NB4 (cell line): ENCODE results near the gene GATAD2B.
A peak's percentile ranks its signal among the peaks of the same experiment; 100 is the strongest.

Source experiments
- DNase-seq: peaks from one replicate; pipeline ENCODE4 v3.0.0; 2010; ENCODE audit warnings: low read depth
- H3K4me3 ChIP-seq: one replicate; pipeline ENCODE4 v1.5.1; 2011; ENCODE audit warnings: mild to moderate bottlenecking, low read depth, low read length, moderate library complexity
- MYC ChIP-seq: IDR thresholded peaks from 2 replicates; pipeline ENCODE4 v1.6.1; 2011; ENCODE audit warnings: low read depth, low read length
- POLR2A ChIP-seq: IDR thresholded peaks from 2 replicates; pipeline ENCODE4 v1.6.1; 2011; ENCODE audit warnings: mild to moderate bottlenecking; ENCODE audit not compliant: insufficient read length; ENCODE audit errors: extremely low read depth
- TF ChIP-seq, protein P1 (sequence below): IDR thresholded peaks from 2 replicates; pipeline ENCODE4 v1.6.1; 2011; ENCODE audit warnings: low read depth, low read length
- TF ChIP-seq, protein P2 (sequence below): IDR thresholded peaks from one replicate; pipeline ENCODE4 v1.5.1; 2012; ENCODE audit warnings: low read depth, low read length

The GATAD2B gene

DNA sequence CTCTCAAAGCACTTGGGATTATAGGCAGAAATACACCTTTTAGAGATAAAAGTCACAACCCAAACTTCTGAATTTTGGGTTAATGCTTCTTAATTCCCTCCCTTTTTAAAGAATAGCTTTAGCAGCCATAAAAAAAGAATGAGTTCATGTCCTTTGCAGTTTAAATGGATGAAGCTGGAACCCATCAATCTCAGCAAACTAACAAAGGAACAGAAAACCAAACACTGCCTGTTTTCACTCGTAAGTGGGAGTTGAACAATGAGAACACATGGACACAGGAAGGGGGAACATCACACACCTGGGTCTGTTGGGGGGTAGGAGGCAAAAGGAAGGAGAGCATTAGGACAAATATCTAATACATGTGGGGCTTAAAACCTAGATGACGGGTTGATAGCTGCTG is 91.7 kb downstream of the GATAD2B start:
- TF ChIP-seq MYC (no peak), POLR2A (no peak)
- TF ChIP-seq, protein P1, sequence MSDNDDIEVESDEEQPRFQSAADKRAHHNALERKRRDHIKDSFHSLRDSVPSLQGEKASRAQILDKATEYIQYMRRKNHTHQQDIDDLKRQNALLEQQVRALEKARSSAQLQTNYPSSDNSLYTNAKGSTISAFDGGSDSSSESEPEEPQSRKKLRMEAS, result no peak
- TF ChIP-seq, protein P2, sequence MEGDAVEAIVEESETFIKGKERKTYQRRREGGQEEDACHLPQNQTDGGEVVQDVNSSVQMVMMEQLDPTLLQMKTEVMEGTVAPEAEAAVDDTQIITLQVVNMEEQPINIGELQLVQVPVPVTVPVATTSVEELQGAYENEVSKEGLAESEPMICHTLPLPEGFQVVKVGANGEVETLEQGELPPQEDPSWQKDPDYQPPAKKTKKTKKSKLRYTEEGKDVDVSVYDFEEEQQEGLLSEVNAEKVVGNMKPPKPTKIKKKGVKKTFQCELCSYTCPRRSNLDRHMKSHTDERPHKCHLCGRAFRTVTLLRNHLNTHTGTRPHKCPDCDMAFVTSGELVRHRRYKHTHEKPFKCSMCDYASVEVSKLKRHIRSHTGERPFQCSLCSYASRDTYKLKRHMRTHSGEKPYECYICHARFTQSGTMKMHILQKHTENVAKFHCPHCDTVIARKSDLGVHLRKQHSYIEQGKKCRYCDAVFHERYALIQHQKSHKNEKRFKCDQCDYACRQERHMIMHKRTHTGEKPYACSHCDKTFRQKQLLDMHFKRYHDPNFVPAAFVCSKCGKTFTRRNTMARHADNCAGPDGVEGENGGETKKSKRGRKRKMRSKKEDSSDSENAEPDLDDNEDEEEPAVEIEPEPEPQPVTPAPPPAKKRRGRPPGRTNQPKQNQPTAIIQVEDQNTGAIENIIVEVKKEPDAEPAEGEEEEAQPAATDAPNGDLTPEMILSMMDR, result no peak
- no peak for DNase-seq
- no peak overlapping the region for H3K4me3 ChIP-seq

DNA sequence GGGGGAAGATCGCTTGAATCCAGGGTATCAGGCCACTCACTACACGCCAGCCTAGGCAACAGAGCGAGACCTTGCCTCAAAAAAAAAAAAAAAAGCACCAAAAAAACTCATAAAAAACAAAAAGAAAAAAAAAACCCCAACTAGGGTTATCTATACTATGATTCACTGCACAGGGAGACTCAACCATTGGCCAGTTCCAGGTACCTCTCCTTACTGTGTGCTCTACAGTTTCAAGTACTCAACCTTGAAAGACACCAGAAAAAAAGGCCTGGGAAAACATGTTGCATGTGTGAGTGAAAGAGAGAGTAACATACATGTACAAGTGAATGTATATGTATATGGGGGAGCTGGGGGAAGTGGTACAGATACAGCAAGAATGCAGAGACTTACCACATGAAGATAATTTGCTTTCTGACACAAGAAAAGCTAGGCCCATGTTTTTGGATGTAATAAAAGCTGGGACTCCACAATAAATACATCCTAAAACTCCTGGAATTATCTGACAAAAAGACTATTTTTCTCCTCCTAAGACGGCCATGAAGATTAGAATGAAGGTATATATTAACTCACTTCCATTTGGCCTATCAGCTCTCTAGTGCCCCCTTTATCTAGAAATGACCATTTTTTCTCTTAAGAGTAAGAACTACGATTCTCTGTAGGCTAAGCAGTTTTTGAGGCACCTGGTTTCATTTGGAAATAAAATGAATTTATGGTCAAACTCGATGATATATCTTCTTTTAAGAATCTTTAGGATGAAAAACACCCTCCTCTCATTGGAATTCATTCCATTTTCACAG is 95.4 kb downstream of the GATAD2B start:
- DNase-seq, result no peak
- TF ChIP-seq, protein P1, result no peak
- TF ChIP-seq, protein P2, result no peak
- no peak for TF ChIP-seq POLR2A
- TF ChIP-seq MYC, result no peak
- H3K4me3 ChIP-seq, result no peak overlapping the region

DNA sequence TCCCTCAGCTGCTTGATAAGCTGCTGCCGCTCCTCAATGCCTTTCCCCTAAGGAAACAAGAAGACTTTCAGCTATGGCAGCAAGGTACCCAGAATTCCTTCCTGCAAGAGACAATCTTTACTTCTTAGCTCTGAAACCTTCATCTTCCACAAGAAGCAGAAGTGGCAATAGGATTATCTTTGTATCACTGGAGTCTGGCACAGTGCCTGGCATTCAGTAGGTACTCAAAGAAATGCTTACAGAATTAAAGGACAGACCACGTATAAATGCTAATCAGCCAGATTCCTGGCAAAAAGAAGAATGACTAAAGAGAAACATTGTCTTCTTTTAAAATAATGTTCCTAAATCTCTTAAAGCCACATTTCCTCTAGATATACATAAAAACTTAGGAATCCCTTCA is 103.9 kb downstream of the GATAD2B start:
- TF ChIP-seq MYC, result no peak
- TF ChIP-seq, protein P1, result no peak
- TF ChIP-seq, protein P2, result no peak
- no peak for TF ChIP-seq POLR2A
- no peak overlapping the region for H3K4me3 ChIP-seq
- DNase-seq, result no peak

DNA sequence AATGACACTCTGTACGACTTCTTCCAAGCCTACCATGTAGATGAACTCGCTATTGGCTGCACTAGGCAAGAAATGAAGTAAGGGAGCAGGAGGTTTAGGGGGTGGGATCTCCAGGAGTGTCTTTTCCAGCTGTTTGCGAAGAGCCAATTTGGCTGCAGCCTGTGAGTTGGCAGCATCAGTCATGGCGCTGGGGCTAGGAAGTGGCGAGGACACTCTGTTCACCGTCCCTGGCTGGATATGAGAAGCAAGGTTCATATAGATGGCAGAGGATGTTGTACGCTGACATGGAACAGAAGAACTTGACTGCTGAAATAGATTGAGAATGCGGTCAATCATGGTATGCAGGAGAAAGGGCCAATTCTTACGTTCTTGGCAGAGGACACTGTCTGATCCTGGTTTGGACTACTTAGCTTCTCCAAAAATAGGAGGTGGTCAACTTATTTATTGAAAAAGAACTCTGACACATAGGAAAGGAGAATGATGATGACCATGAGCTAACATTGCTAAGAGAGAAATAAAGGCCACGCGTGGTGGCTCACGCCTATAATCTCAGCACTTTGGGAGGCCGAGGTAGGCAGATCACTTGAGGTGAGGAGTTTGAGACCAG is 106.4 kb downstream of the GATAD2B start:
- no peak for TF ChIP-seq POLR2A
- TF ChIP-seq, protein P1, result no peak
- TF ChIP-seq, protein P2, result no peak
- no peak for TF ChIP-seq MYC
- DNase-seq, result no peak
- no peak overlapping the region for H3K4me3 ChIP-seq

DNA sequence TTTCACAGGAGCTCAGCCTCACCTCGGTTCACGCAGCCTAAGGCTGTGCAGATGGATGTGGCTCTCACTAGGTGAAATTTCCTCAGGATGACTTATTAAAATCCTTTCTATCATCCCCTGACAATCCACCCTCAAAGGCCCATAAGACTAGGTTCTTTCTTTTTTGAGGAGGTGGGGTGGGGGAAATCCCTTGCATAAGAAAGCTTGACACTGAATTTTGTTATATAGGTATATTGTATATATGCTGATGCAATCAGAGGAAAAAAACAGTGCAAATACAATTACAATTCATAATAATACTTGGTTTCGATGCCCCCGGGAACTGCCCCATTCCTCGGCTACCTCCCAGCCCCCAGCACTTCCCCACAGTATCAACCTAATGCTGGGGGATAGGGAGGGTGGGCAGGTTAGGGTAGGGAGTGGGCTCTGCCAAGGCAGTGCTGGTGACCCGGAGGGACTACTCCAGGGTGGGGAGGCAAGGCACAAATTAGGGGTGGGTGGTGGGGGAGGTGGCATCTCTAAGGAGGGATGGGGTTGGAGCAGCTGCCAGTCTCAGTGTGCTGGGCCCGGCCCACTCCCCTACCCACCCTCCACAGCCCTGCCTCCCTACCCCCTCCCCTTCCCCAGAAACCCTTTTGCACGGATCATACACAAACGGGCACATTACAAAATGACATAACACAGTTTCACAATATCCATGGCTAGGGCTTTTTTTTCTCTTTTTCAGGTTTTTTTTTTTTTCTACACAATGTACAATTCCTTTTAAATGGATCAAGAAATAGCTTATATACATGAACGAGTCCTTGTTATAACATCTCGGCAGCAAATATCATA is 116.7 kb downstream of the GATAD2B start:
- H3K4me3 ChIP-seq, result no peak overlapping the region
- TF ChIP-seq POLR2A (no peak), MYC (no peak)
- TF ChIP-seq, protein P2, result no peak
- TF ChIP-seq, protein P1, result no peak
- DNase-seq, result peak; percentile 35
